K562 (cell line): Measurements from ENCODE around the gene FTL. TPM values are rescaled to one million over a fixed set of nuclear protein-coding genes. Genes with fewer than 3 reads are reported as not detected.

Experiments used
- FIP1L1 ChIP-seq: fragments of 200-400 bp; formaldehyde crosslinking; IDR thresholded peaks from 2 replicates; pipeline ENCODE4 v1.6.1; 2018; ENCODE audit warnings: mild to moderate bottlenecking, low read depth, low read length; ENCODE audit not compliant: poor library complexity, severe bottlenecking
- POLR2AphosphoS5 ChIP-seq: IDR thresholded peaks from 2 replicates; pipeline ENCODE4 v1.6.1; 2011; ENCODE audit warnings: mild to moderate bottlenecking, low read depth, low read length, moderate library complexity; ENCODE audit not compliant: control insufficient read depth, insufficient read depth
- RBM34 ChIP-seq: fragments of 200-400 bp; formaldehyde crosslinking; IDR thresholded peaks from 2 replicates; pipeline ENCODE4 v1.6.1; 2018; ENCODE audit warnings: low read length, borderline replicate concordance; ENCODE audit not compliant: insufficient read depth
- SAFB2 ChIP-seq: fragments of 200-400 bp; formaldehyde crosslinking; IDR thresholded peaks from 2 replicates; pipeline ENCODE4 v1.6.1; 2018; ENCODE audit warnings: borderline replicate concordance, low read length, low read depth, moderate library complexity; ENCODE audit not compliant: severe bottlenecking
- TCF3 ChIP-seq: sonication (generic); formaldehyde crosslinking; IDR thresholded peaks from 2 replicates; pipeline ENCODE4 v1.4.0; 2020; ENCODE audit warnings: mild to moderate bottlenecking, missing genetic modification reagents
- ZNF143 ChIP-seq: sonication (generic); formaldehyde crosslinking; IDR thresholded peaks from 2 replicates; pipeline ENCODE4 v1.9.0; 2022; ENCODE audit warnings: mild to moderate bottlenecking, missing genetic modification reagents
- ZNF583 ChIP-seq: fragments of 250-450 bp; sonication (Bioruptor Pico); IDR thresholded peaks from 2 replicates; pipeline ENCODE4 v1.4.0; 2020
- polyA plus RNA-seq, 8 experiments: library from polyadenylated mRNA; depleted of rRNA in 4 of 8; stranded (reverse) in 5 of 8; unstranded in 3 of 8; fragments of >200 nt; fragmentation: Nextera tagmentation in 2 of 8; fragmentation: Illumina TruSeq in 1 of 8; extraction: Ambion mirVana in 2 of 8; extraction: Trizol in 1 of 8; gene quantifications; 2 replicates each; pipeline versions ENCODE4 v1.2.1 to v1.2.3, GENCODE V29; 2011 to 2014; ENCODE audit warnings: inconsistent platforms in 1 of 8, missing spikeins in 1 of 8
- total RNA-seq, 7 experiments: library from RNA; depleted of rRNA in 6 of 7; stranded (reverse); fragments of >200 nt in 6 of 7; fragmentation: Illumina TruSeq in 2 of 7; extraction: Trizol in 2 of 7; gene quantifications; 2 replicates each; pipeline versions ENCODE4 v1.2.1 to v1.2.3, GENCODE V29; 2011 to 2021; ENCODE audit warnings: low replicate concordance in 1 of 7
- TF ChIP-seq, protein P1 (sequence below): fragments of 250-450 bp; sonication (Bioruptor Pico); IDR thresholded peaks from 2 replicates; pipeline ENCODE4 v1.4.0; 2020; ENCODE audit warnings: mild to moderate bottlenecking, moderate library complexity
- TF ChIP-seq, protein P2 (sequence below): sonication (generic); formaldehyde crosslinking; IDR thresholded peaks from 2 replicates; pipeline ENCODE4 v1.9.0; 2022; ENCODE audit warnings: mild to moderate bottlenecking, missing genetic modification reagents
- TF ChIP-seq, protein P3 (sequence below): fragments of 450-650 bp; IDR thresholded peaks from 2 replicates; pipeline ENCODE4 v1.6.1; 2016; ENCODE audit warnings: low read depth, mild to moderate bottlenecking, moderate library complexity
- TF ChIP-seq, protein P4 (sequence below): fragments of 250-450 bp; sonication (Bioruptor Pico); IDR thresholded peaks from 2 replicates; pipeline ENCODE4 v1.4.0; 2020

FTL gene
- total and polyA plus RNA-seq, 9 of the 15 experiments (the other 6 are each of a cell fraction or from before 2014, with no cell fraction given), result 1,231 to 27,415 (median 3,965) TPM

DNA sequence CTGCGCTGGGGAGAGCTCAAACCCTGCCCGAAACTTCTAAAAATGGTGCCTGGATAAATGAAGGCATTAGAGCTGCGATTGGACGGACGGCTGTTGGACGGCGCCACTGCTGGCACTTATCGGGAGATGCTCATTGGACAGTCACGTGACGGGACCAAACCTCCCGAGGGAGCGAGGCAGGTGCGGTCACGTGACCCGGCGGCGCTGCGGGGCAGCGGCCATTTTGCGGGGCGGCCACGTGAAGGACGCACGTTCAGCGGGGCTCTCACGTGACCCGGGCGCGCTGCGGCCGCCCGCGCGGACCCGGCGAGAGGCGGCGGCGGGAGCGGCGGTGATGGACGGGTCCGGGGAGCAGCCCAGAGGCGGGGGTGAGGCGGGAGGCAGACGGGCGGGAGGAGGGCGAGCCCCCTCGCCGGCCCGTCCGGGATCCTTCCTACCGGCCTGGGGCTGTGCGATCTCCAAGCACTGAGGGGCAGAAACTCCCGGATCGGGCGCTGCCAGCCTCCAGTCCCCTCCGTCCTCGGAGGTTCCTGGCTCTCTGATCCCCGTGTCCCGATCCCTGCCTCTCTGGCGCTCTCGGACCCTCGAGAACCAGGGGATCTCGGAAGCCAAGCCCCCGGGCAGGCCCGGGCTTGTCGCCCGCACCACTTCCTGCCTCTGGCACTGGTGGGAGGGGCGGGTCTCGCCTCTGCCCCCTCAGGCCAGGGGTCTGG, 10.4 kb upstream of the FTL start, which contains the start of gene BAX (continued):
- TF ChIP-seq, protein P1, sequence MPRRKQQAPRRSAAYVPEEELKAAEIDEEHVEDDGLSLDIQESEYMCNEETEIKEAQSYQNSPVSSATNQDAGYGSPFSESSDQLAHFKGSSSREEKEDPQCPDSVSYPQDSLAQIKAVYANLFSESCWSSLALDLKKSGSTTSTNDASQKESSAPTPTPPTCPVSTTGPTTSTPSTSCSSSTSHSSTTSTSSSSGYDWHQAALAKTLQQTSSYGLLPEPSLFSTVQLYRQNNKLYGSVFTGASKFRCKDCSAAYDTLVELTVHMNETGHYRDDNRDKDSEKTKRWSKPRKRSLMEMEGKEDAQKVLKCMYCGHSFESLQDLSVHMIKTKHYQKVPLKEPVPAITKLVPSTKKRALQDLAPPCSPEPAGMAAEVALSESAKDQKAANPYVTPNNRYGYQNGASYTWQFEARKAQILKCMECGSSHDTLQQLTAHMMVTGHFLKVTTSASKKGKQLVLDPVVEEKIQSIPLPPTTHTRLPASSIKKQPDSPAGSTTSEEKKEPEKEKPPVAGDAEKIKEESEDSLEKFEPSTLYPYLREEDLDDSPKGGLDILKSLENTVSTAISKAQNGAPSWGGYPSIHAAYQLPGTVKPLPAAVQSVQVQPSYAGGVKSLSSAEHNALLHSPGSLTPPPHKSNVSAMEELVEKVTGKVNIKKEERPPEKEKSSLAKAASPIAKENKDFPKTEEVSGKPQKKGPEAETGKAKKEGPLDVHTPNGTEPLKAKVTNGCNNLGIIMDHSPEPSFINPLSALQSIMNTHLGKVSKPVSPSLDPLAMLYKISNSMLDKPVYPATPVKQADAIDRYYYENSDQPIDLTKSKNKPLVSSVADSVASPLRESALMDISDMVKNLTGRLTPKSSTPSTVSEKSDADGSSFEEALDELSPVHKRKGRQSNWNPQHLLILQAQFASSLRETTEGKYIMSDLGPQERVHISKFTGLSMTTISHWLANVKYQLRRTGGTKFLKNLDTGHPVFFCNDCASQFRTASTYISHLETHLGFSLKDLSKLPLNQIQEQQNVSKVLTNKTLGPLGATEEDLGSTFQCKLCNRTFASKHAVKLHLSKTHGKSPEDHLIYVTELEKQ, result no peak
- TF ChIP-seq, protein P2, sequence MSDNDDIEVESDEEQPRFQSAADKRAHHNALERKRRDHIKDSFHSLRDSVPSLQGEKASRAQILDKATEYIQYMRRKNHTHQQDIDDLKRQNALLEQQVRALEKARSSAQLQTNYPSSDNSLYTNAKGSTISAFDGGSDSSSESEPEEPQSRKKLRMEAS (CRISPR knock-in tag), result peak; percentile 96
- TF ChIP-seq, protein P3, sequence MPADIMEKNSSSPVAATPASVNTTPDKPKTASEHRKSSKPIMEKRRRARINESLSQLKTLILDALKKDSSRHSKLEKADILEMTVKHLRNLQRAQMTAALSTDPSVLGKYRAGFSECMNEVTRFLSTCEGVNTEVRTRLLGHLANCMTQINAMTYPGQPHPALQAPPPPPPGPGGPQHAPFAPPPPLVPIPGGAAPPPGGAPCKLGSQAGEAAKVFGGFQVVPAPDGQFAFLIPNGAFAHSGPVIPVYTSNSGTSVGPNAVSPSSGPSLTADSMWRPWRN, result no peak
- TF ChIP-seq ZNF143 (peak; percentile 34; the same call in 1 of the 2 replicates), POLR2AphosphoS5 (peak; percentile 54), TCF3 (CRISPR knock-in tag) (peak; percentile 53), SAFB2 (no peak), ZNF583 (CRISPR knock-in tag) (0 out of 2 replicates have a peak, but pooled peaks have one; percentile 28), RBM34 (no peak), FIP1L1 (peak; percentile 64)
- TF ChIP-seq, protein P4, sequence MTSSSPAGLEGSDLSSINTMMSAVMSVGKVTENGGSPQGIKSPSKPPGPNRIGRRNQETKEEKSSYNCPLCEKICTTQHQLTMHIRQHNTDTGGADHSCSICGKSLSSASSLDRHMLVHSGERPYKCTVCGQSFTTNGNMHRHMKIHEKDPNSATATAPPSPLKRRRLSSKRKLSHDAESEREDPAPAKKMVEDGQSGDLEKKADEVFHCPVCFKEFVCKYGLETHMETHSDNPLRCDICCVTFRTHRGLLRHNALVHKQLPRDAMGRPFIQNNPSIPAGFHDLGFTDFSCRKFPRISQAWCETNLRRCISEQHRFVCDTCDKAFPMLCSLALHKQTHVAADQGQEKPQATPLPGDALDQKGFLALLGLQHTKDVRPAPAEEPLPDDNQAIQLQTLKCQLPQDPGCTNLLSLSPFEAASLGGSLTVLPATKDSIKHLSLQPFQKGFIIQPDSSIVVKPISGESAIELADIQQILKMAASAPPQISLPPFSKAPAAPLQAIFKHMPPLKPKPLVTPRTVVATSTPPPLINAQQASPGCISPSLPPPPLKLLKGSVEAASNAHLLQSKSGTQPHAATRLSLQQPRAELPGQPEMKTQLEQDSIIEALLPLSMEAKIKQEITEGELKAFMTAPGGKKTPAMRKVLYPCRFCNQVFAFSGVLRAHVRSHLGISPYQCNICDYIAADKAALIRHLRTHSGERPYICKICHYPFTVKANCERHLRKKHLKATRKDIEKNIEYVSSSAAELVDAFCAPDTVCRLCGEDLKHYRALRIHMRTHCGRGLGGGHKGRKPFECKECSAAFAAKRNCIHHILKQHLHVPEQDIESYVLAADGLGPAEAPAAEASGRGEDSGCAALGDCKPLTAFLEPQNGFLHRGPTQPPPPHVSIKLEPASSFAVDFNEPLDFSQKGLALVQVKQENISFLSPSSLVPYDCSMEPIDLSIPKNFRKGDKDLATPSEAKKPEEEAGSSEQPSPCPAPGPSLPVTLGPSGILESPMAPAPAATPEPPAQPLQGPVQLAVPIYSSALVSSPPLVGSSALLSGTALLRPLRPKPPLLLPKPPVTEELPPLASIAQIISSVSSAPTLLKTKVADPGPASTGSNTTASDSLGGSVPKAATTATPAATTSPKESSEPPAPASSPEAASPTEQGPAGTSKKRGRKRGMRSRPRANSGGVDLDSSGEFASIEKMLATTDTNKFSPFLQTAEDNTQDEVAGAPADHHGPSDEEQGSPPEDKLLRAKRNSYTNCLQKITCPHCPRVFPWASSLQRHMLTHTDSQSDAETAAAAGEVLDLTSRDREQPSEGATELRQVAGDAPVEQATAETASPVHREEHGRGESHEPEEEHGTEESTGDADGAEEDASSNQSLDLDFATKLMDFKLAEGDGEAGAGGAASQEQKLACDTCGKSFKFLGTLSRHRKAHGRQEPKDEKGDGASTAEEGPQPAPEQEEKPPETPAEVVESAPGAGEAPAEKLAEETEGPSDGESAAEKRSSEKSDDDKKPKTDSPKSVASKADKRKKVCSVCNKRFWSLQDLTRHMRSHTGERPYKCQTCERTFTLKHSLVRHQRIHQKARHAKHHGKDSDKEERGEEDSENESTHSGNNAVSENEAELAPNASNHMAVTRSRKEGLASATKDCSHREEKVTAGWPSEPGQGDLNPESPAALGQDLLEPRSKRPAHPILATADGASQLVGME, result peak; percentile 90
